ENCODE measurements around the gene ANKRD34C. TPM values are rescaled to one million over a fixed set of nuclear protein-coding genes. Genes with fewer than 3 reads are reported as not detected.

Gene ANKRD34C
- total and polyA plus RNA-seq, 9 of the 15 experiments (the other 6 are each of a cell fraction or from before 2014, with no cell fraction given): 0.01 TPM; not detected in 8

GRCh38 chr15:79283252-79284048, 928 bp downstream of the ANKRD34C start (continued):
- TF ChIP-seq AFF1 (IDR thresholded peaks at IDR 0.05; ENCODE audit: low read depth in 1 of 2, partially characterized antibody in 2 of 2): peak in 1 of 2 experiments; percentile 26

GRCh38 chr15:79290642-79291275, 8.2 kb downstream of the ANKRD34C start:
- POLR2A ChIA-PET: no interaction called here
- no peak overlapping the region for H3K27ac ChIP-seq (ENCODE audit: extremely low read depth, low read depth, low read length)
- FAIRE-seq: no peak
- TF ChIP-seq STAT5A (IDR thresholded peaks at IDR 0.05; ENCODE audit: borderline replicate concordance, low read length) (no peak), ZBTB11 (CRISPR knock-in tag; IDR thresholded peaks at IDR 0.05) (no peak), SPI1 (IDR thresholded peaks at IDR 0.05; ENCODE audit: borderline replicate concordance, low read depth, low read length) (no peak), CBX2 (IDR thresholded peaks at IDR 0.05; ENCODE audit: insufficient read depth, low read length, poor library complexity, severe bottlenecking) (no peak), POLR2H (tag; IDR thresholded peaks at IDR 0.05; ENCODE audit: low read depth) (no peak), KDM2B (CRISPR knock-in tag; IDR thresholded peaks at IDR 0.05) (no peak), RBM25 (IDR thresholded peaks at IDR 0.05; ENCODE audit: low read depth, low read length, severe bottlenecking) (no peak)

More at GRCh38 chr15:79290642-79291275, 8.2 kb downstream of the ANKRD34C start:
- Histone ChIP-seq H3K4me2 (ENCODE audit: insufficient read depth, low read length) (no peak overlapping the region), H3K9me1 (ENCODE audit: control insufficient read depth, insufficient read depth, low read length) (no peaks in the 10 kb centered on the region), H4K20me1 (replicated peaks; ENCODE audit: control insufficient read depth, insufficient read depth, low read length) (no peaks in the 10 kb centered on the region), H3K36me3 (ENCODE audit: control insufficient read depth, insufficient read depth, low read length) (no peaks in the 10 kb centered on the region), H3K9me3 (replicated peaks; ENCODE audit: control insufficient read depth, insufficient read depth, low read depth, low read length) (no peaks in the 10 kb centered on the region), H3K4me1 (replicated peaks in 1 of 2; ENCODE audit: control insufficient read depth in 2 of 2, insufficient read depth in 2 of 2, low read length in 2 of 2) (no peaks in the 10 kb centered on the region), H3K27me3 (ENCODE audit: control insufficient read depth in 2 of 2, insufficient read depth in 2 of 2, low read length in 2 of 2) (peaks cover 2 to 8% of the 10 kb centered on the region in 2 experiments; a peak in 1 of 5 replicates), H3K9ac (ENCODE audit: insufficient read depth in 1 of 2, low read depth in 2 of 2, low read length in 2 of 2) (no peak overlapping the region), H3K79me2 (ENCODE audit: control insufficient read depth, insufficient read depth, low read length) (no peaks in the 10 kb centered on the region), H3K4me3 (no peak overlapping the region), H2AFZ (ENCODE audit: low read depth, low read length) (no peak overlapping the region)
- ATAC-seq (no peak), DNase-seq (ENCODE audit: extremely low read depth in 1 of 4, low spot score in 3 of 4) (no peak)
- WGBS (ENCODE audit: insufficient coverage, low coverage, missing lambda C conversion rate): 0% methylated on average over 6 of the region's 6 CpGs
- in situ Hi-C loops (cut with MboI): no loop called here
- no TSS peak for BruUV-seq (replicated peaks)
- CTCF ChIA-PET (ENCODE audit: low intra/inter-chr PET ratio): no interaction called here
- intact Hi-C loops (cut with micrococcal nuclease): no loop called here

Data from K562 (cell line).